ENCODE measurements around the gene ARMH2.

The ARMH2 gene

GRCh38 chr6:24797596-24798216, 1.0 kb downstream of the ARMH2 start:
- H3K4me3 ChIP-seq (ENCODE audit: low read depth, low read length) = no peak overlapping the region
- no peak for DNase-seq (ENCODE audit: low read depth)
- no peak for TF ChIP-seq CTCF (IDR thresholded peaks at IDR 0.05; ENCODE audit: low read depth, low read length, missing control alignments)

DNA sequence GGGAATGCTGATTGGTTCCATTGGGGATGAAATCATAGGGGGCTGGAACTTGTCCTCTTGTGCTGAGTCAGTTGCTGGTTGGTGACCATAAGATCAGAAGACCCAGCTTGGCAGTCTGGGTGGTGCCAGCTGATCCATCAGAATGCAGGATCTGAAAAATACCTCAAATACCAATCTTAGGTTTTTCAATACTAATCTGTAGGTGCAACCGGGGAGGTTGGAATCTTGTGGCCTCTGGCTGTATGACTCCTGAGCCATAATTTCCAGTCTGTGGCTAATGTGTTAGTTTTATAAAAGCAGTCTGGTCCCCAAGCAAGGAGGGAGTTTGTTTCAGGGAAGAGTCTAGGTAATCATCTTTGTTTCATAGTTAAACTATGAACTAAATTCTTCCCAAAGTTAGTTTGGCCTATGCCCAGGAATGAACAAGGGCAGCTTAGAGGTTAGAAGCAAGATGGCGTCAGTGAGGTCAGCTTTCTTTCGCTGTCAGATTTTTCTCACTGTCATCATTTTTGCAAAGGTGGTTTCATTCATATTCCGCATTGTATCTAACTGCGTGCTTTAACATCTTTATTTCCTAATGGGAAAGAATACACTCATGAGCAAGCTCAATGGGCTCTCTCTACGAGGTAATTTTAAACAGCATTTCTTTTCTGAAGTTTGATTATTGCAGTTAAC, 2.0 kb downstream of the ARMH2 start:
- TF ChIP-seq CTCF (IDR thresholded peaks at IDR 0.05; ENCODE audit: low read depth, low read length, missing control alignments) = no peak
- DNase-seq (ENCODE audit: low read depth) = no peak
- H3K4me3 ChIP-seq (ENCODE audit: low read depth, low read length) = no peak overlapping the region

DNA sequence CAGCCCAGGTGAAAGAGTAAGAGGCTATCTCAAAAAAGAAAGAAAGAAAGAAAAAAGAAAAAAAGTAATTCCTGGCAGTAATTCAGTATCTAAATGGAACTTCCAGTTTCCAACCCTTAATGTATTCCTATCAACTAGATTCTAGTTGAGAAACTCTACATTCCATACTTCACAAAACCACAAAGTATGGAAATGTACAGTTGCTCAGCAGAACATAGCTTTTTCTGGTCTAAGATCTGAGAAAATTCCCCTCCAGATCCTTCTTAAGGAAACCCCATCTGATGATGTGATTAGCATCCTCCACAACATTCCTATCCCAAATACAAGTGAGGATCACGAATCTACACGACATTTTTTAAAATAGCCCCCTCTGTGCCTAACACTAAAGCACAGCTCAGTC, 3.6 kb downstream of the ARMH2 start:
- no peak for DNase-seq (ENCODE audit: low read depth)
- no peak overlapping the region for H3K4me3 ChIP-seq (ENCODE audit: low read depth, low read length)
- TF ChIP-seq CTCF (IDR thresholded peaks at IDR 0.05; ENCODE audit: low read depth, low read length, missing control alignments) = no peak

GRCh38 chr6:24788031-24788665, 10.6 kb downstream of the ARMH2 start:
- no peak for TF ChIP-seq CTCF (IDR thresholded peaks at IDR 0.05; ENCODE audit: low read depth, low read length, missing control alignments)
- no peak for DNase-seq (ENCODE audit: low read depth)

DNA sequence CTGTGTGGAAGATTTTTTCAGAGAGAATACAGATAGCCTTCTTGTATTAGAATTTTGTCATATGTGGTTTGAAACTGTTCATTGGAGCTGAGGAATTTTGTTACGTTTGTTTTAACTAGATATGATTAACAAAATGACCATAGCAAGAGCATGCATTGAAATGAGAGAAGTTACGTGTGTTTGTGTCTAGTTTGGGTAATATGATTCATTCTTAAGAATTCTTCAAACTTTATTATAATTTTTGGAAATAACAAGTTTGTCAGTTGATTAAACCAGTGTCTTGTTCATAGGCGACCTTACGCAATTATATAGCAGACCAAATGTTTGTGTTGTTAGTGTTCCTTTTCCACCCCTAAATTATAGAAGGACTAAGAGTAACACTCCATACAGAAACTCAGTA, 18.5 kb downstream of the ARMH2 start:
- DNase-seq (ENCODE audit: low read depth) = no peak
- no peak for TF ChIP-seq CTCF (IDR thresholded peaks at IDR 0.05; ENCODE audit: low read depth, low read length, missing control alignments)
- no peak overlapping the region for H3K4me3 ChIP-seq (ENCODE audit: low read depth, low read length)

More at GRCh38 chr6:24788031-24788665, 10.6 kb downstream of the ARMH2 start:
- H3K4me3 ChIP-seq (ENCODE audit: low read depth, low read length) = no peak overlapping the region

DNA sequence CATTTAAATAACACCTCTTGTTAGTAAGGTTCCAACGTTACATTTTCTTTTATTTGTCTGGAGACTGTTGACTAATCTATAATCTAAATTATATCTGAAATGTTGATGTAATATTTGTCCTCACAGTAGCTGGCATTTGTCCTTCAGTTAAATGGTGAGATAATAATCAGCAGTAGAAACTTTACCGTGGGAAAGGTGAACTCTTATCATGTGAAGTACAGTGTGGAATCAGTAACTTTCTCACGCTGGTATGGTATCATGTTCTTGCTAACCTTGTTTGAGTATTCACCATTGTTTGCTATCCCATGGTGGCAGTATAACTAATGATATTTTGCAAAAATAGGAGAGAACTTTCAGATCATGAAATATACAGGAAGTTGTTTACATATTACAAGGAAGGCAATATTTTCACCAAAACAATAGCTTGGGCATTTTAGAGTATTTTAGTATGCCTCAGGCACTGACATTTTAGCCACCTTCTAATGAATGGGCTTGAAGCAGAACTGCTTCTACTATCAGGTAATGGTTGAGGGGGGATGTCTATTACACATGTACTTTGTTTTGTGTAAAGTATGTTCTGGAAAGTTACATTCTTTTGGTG, 19.2 kb downstream of the ARMH2 start:
- no peak for TF ChIP-seq CTCF (IDR thresholded peaks at IDR 0.05; ENCODE audit: low read depth, low read length, missing control alignments)
- no peak overlapping the region for H3K4me3 ChIP-seq (ENCODE audit: low read depth, low read length)
- DNase-seq (ENCODE audit: low read depth) = peak; percentile 57

All from GM12864 (cell line).